Retina (tissue), 1 donor: Measurements from ENCODE around the gene REPS2.

Source experiments
- DNase-seq: peaks from one replicate; pipeline ENCODE4 v3.0.0-alpha.2; 2016

The REPS2 gene

GRCh38 chrX:17007134-17007768 is 60.8 kb downstream of the REPS2 start:
- DNase-seq: peak; percentile 11

- no peak for DNase-seq
Observed at GRCh38 chrX:17009856-17010625, 63.6 kb downstream of the REPS2 start.

- DNase-seq: no peak
Observed at GRCh38 chrX:17012465-17012864, 66.0 kb downstream of the REPS2 start.

GRCh38 chrX:17014216-17014615 is 67.8 kb downstream of the REPS2 start:
- no peak for DNase-seq

GRCh38 chrX:17017134-17017533 is 70.7 kb downstream of the REPS2 start:
- DNase-seq: no peak

GRCh38 chrX:17020356-17020755 is 73.9 kb downstream of the REPS2 start:
- DNase-seq: no peak

GRCh38 chrX:17020851-17021821 is 74.7 kb downstream of the REPS2 start:
- no peak for DNase-seq

GRCh38 chrX:17021851-17022604 is 75.6 kb downstream of the REPS2 start:
- DNase-seq: no peak

- DNase-seq: no peak
Observed at GRCh38 chrX:17023661-17024060, 77.2 kb downstream of the REPS2 start.

- peak; percentile 39 for DNase-seq
Observed at GRCh38 chrX:17024886-17025285, 78.4 kb downstream of the REPS2 start.

- no peak for DNase-seq
Observed at GRCh38 chrX:17025621-17026302, 79.3 kb downstream of the REPS2 start.

- no peak for DNase-seq
Observed at GRCh38 chrX:17027931-17028330, 81.5 kb downstream of the REPS2 start.

- DNase-seq: no peak
Observed at GRCh38 chrX:17028356-17028755, 81.9 kb downstream of the REPS2 start.

- no peak for DNase-seq
Observed at GRCh38 chrX:17030092-17030491, 83.6 kb downstream of the REPS2 start.

- DNase-seq: no peak
Observed at GRCh38 chrX:17030580-17031270, 84.3 kb downstream of the REPS2 start.

GRCh38 chrX:17031827-17032226 is 85.4 kb downstream of the REPS2 start:
- no peak for DNase-seq

- no peak for DNase-seq
Observed at GRCh38 chrX:17032351-17032750, 85.9 kb downstream of the REPS2 start.

- DNase-seq: no peak
Observed at GRCh38 chrX:17033225-17033624, 86.8 kb downstream of the REPS2 start.

- DNase-seq: no peak
Observed at GRCh38 chrX:17035111-17035510, 88.7 kb downstream of the REPS2 start.

GRCh38 chrX:17036171-17036961 is 89.9 kb downstream of the REPS2 start:
- no peak for DNase-seq

GRCh38 chrX:17038277-17038676 is 91.8 kb downstream of the REPS2 start:
- DNase-seq: no peak
